PFSK-1 (cell line): Measurements from ENCODE around the gene SRP14.

Source experiments
- FOXP2 ChIP-seq: optimal IDR thresholded peaks from 2 replicates; pipeline ENCODE3; 2011; ENCODE audit warnings: borderline replicate concordance, control low read depth, inconsistent platforms; ENCODE audit not compliant: insufficient read depth; ENCODE audit errors: extremely low read length, extremely low read depth
- POLR2AphosphoS5 ChIP-seq: IDR thresholded peaks from 2 replicates; pipeline ENCODE4 v1.6.1; 2012; ENCODE audit warnings: low read depth, mild to moderate bottlenecking, control low read depth, low read length, moderate library complexity
- REST ChIP-seq, 2 experiments: IDR thresholded peaks; 2 replicates each; pipeline versions ENCODE4 v1.6.1 to v1.8.0; 2011 to 2012; ENCODE audit warnings: low read depth in 2 of 2, low read length in 2 of 2, control low read depth in 1 of 2, inconsistent platforms in 1 of 2, mild to moderate bottlenecking in 1 of 2, moderate library complexity in 1 of 2; ENCODE audit not compliant: insufficient read depth in 1 of 2
- SIN3A ChIP-seq: IDR thresholded peaks from 2 replicates; pipeline ENCODE4 v1.6.1; 2012; ENCODE audit warnings: mild to moderate bottlenecking, low read length, moderate library complexity, borderline replicate concordance; ENCODE audit not compliant: insufficient read depth
- TAF1 ChIP-seq: IDR thresholded peaks from 2 replicates; pipeline ENCODE4 v1.6.1; 2012; ENCODE audit warnings: low read length, control low read depth, borderline replicate concordance; ENCODE audit not compliant: insufficient read depth

SRP14 gene

GRCh38 chr15:40058476-40059140, 19.6 kb upstream of the SRP14 start:
- TF ChIP-seq FOXP2 (no peak), POLR2AphosphoS5 (no peak), SIN3A (no peak), REST (IDR thresholded peaks at IDR 0.05; ENCODE audit: insufficient read depth in 1 of 2, low read depth in 2 of 2, low read length in 2 of 2) (no peak), TAF1 (no peak)

GRCh38 chr15:40055576-40056293, 16.8 kb upstream of the SRP14 start:
- no peak for TF ChIP-seq POLR2AphosphoS5
- no peak for TF ChIP-seq REST (IDR thresholded peaks at IDR 0.05; ENCODE audit: insufficient read depth in 1 of 2, low read depth in 2 of 2, low read length in 2 of 2)
- no peak for TF ChIP-seq TAF1
- no peak for TF ChIP-seq FOXP2
- no peak for TF ChIP-seq SIN3A

- TF ChIP-seq REST (IDR thresholded peaks at IDR 0.05; ENCODE audit: insufficient read depth in 1 of 2, low read depth in 2 of 2, low read length in 2 of 2) (no peak), SIN3A (no peak), TAF1 (no peak)
These were observed 16.0 kb upstream of the SRP14 start for GRCh38 chr15:40054855-40055575.

- no peak for TF ChIP-seq FOXP2
- TF ChIP-seq POLR2AphosphoS5: no peak
- TF ChIP-seq SIN3A: no peak
- no peak for TF ChIP-seq REST (IDR thresholded peaks at IDR 0.05; ENCODE audit: insufficient read depth in 1 of 2, low read depth in 2 of 2, low read length in 2 of 2)
- TF ChIP-seq TAF1: no peak
These were observed 15.5 kb upstream of the SRP14 start for GRCh38 chr15:40054605-40054854.
